Activated B cell treated with CpG ODN at 0.5 μM for 24 hours (primary cell): ENCODE data around the gene CSTF3. TPM values are rescaled to one million over a fixed set of nuclear protein-coding genes. Genes with fewer than 3 reads are reported as not detected.
"Not testable (repeated sequence)": the region's sequence is repeated elsewhere in the genome, so short reads cannot be mapped to it uniquely, and the experiment has no call there.

Experiments
- ATAC-seq: fragments of 200-7000 bp; cut with Tn5 transposase; one replicate; pipeline ENCODE4 v1.10.0; 2021; ENCODE audit warnings: low read depth, mild to moderate bottlenecking, moderate library complexity
- CTCF ChIA-PET: fragments of 350-600 bp; sonication (Branson Sonifier 250); formaldehyde crosslinking; loops from one replicate; lab custom pipeline; 2021; ENCODE audit warnings: antibody characterized with exemption; lab: Charles Lee
- POLR2A ChIA-PET: fragments of 350-600 bp; sonication (Branson Sonifier 250); formaldehyde crosslinking; loops from one replicate; lab custom pipeline; 2021; ENCODE audit warnings: antibody characterized with exemption; lab: Charles Lee
- DNase-seq: peaks from one replicate; pipeline ENCODE4 v3.0.0; 2022
- H3K27ac Mint-ChIP-seq: one replicate; pipeline ENCODE4 v1.8.0; 2020; ENCODE audit warnings: mixed read lengths
- H3K27me3 Mint-ChIP-seq: one replicate; pipeline ENCODE4 v1.8.0; 2021; ENCODE audit warnings: mixed read lengths
- H3K36me3 Mint-ChIP-seq: one replicate; pipeline ENCODE4 v1.8.0; 2021; ENCODE audit warnings: low read depth, mixed read lengths
- H3K4me1 Mint-ChIP-seq: one replicate; pipeline ENCODE4 v1.8.0; 2021; ENCODE audit warnings: mixed read lengths
- H3K4me3 Mint-ChIP-seq: one replicate; pipeline ENCODE4 v1.8.0; 2020; ENCODE audit warnings: mild to moderate bottlenecking, mixed read lengths
- H3K9me3 Mint-ChIP-seq: one replicate; pipeline ENCODE4 v1.8.0; 2020; ENCODE audit warnings: mixed read lengths
- CTCF ChIP-seq: fragments of 200-600 bp; IDR thresholded peaks from one replicate; pipeline ENCODE4 v1.8.0; 2022; ENCODE audit warnings: antibody characterized with exemption, mild to moderate bottlenecking
- intact Hi-C: fragments of 100-400 bp; cut with micrococcal nuclease; formaldehyde crosslinking; loops from one replicate; pipeline ENCODE4 v1.15.1; 2024
- total RNA-seq: library from RNA; stranded (reverse); gene quantifications from 2 replicates; pipeline ENCODE4 v1.2.3, GENCODE V29; 2022

CSTF3 gene
- total RNA-seq, 1 donor from 2014 or later, result 33.5 TPM

GRCh38 chr11:33182246-33182878, 21.1 kb upstream of the CSTF3 start:
- no peak for TF ChIP-seq CTCF
- ATAC-seq (no peak), DNase-seq (no peak)
- Mint-ChIP-seq H3K27ac (no peak overlapping the region), H3K9me3 (no peaks in the 10 kb centered on the region), H3K4me3 (no peak overlapping the region), H3K4me1 (no peaks in the 10 kb centered on the region), H3K36me3 (no peaks in the 10 kb centered on the region), H3K27me3 (no peaks in the 10 kb centered on the region)
- ChIA-PET CTCF (no interaction called here), POLR2A (no interaction called here)
- intact Hi-C loops, result no loop called here

DNA sequence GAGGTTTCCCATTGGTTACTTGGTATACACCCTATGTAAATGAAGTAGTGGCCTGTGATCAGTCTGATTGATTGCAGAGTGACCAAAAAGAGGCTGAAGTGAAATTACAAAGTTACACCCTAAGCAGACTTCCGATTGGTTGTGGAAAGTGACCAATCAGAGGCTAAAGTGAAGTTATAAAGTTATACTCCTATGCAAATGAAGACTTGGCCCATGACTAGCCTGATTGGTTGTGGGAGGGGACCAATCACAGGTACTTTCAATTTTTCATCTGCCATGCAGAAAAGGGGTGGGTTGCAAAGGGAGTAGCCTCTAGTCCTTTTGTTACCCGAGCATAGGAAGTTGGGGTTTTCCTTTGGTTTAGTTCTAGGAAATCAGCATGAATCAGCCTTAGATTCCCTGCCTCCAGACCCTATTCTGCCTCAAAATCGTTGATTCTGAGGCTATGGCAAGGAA, 18.1 kb upstream of the CSTF3 start:
- no peaks in the 10 kb centered on the region for H3K36me3 Mint-ChIP-seq
- DNase-seq (no peak), ATAC-seq (no peak)
- intact Hi-C loops, result no loop called here
- TF ChIP-seq CTCF, result no peak
- no peak overlapping the region for H3K27ac Mint-ChIP-seq
- H3K4me3 Mint-ChIP-seq, result no peak overlapping the region
- no peaks in the 10 kb centered on the region for H3K9me3 Mint-ChIP-seq
- H3K4me1 Mint-ChIP-seq, result no peaks in the 10 kb centered on the region
- no peaks in the 10 kb centered on the region for H3K27me3 Mint-ChIP-seq
- ChIA-PET POLR2A (no interaction called here), CTCF (no interaction called here)

GRCh38 chr11:33178443-33179180, 17.3 kb upstream of the CSTF3 start:
- ATAC-seq (no peak), DNase-seq (no peak)
- ChIA-PET CTCF (no interaction called here), POLR2A (no interaction called here)
- Mint-ChIP-seq H3K27ac (no peak overlapping the region), H3K4me1 (no peaks in the 10 kb centered on the region), H3K27me3 (no peaks in the 10 kb centered on the region), H3K9me3 (no peaks in the 10 kb centered on the region), H3K4me3 (no peak overlapping the region), H3K36me3 (no peaks in the 10 kb centered on the region)
- intact Hi-C loops, result no loop called here
- no peak for TF ChIP-seq CTCF

GRCh38 chr11:33177676-33178336, 16.5 kb upstream of the CSTF3 start:
- Mint-ChIP-seq H3K36me3 (no peaks in the 10 kb centered on the region), H3K4me1 (no peaks in the 10 kb centered on the region), H3K27ac (no peak overlapping the region), H3K9me3 (no peaks in the 10 kb centered on the region), H3K27me3 (no peaks in the 10 kb centered on the region), H3K4me3 (no peak overlapping the region)
- intact Hi-C loops, result no loop called here
- ATAC-seq (no peak), DNase-seq (no peak)
- ChIA-PET POLR2A (no interaction called here), CTCF (interaction anchor here (0.9 to 1.3 kb wide), 2 partner anchors 11 to 151 kb away, joined by 3 read pairs; no protein-coding TSS in a partner anchor)
- no peak for TF ChIP-seq CTCF

DNA sequence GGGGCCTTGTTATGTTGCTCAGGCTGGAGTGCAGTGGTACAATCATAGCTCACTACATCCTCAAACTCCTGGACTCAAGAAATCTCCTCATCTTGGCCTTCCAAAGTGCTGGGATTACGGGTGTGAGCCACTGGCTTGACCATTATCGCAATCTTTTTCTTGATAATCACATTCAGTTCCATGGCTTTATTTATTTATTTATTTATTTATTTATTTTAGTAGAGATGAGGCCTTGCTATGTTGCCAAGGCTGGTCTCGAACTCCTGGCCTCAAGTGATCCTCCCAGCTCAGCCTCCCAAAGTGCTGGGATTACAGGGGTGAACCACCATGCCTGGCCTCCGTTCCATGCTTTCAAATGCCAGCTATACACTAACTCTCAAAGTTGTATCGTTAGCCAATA, 15.5 kb upstream of the CSTF3 start:
- CTCF ChIA-PET, result interaction anchor here (0.9 to 1.3 kb wide), 2 partner anchors 10 to 152 kb away, joined by 3 read pairs; no protein-coding TSS in a partner anchor
- DNase-seq, H3K36me3 Mint-ChIP-seq: not testable (repeated sequence)

More for the DNA sequence above, 15.5 kb upstream of the CSTF3 start:
- H3K4me1 Mint-ChIP-seq, POLR2A ChIA-PET, H3K27me3 Mint-ChIP-seq, H3K4me3 Mint-ChIP-seq, H3K9me3 Mint-ChIP-seq, ATAC-seq, H3K27ac Mint-ChIP-seq, intact Hi-C loops: not testable (repeated sequence)
